Left hindlimb (tissue), 1 donor: ENCODE measurements around the gene RFESD.

Source experiments
- DNase-seq: peaks from one replicate; pipeline ENCODE4 v3.0.0-alpha.2; 2018

RFESD gene

DNA sequence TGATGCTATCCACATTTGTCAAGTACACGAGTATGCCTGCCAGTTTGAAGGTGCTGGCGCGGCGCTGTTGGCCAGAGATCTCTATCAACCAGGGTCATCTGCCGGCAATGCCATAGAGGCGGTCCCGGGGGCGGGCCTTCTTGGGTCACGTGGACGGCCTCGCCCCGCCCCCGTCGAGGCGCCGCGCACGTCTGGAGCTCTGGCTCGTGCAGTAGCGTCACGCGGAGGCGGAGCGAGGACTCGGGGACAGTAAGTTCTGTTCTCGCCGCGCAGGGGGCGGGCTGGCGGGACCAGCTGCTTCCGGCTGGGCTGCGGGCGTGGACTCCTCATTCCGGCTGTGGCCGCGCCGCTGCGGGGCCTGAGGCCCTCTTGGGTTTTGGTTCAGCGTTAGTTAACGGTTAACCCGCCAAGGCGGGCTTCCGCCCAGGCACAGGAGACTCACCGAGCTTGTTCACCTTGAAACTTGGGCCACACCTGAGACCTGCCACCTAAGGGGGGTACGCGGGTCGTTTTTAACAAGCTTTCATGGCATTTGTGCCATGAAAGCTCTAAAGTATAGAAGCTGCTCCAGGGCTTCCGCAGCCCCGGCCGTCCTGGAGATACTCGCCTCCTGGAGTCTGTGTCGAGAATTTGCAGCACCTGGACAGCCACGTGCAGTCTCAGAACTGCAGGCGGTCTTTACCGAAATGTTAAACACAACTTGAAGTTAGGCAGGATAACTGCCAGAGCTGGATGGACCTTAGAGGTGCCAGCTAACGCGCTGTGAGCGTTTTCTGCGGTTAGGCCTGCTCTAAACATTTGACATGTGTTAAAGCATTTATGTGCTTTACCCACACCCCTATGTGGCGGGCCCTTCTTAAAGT, at the start of gene RFESD:
RFESD (plus strand) TSS at position 209 of the 863 bp plus-strand sequence. CDS start 5,495 bp downstream, outside the sequence.
- DNase-seq = peak; percentile 97

DNA sequence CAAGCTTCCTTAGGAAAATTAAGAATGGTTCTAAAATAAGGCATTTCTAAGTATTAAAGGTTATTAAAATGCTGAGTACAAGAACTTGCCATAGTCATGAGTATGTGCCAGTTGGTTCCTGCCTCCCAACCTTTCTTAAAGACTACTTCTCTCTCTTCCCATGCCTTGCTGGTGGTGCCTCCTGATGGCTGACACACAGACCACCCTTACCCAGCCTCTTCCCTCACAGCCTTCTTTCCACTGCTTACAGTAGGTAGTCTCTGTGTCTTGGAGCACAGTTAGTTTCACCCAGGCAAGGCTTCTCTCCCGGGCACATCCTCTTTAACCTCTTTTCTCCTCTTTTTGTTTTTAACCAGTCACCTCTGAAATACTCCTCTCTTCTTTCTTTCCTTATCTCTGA, 47.3 kb upstream of the RFESD start:
- DNase-seq = no peak

GRCh38 chr5:95600557-95600956, 46.0 kb upstream of the RFESD start:
- no peak for DNase-seq

GRCh38 chr5:95605786-95606185, 40.8 kb upstream of the RFESD start:
- DNase-seq = no peak

- DNase-seq = no peak
These were observed 40.2 kb upstream of the RFESD start for GRCh38 chr5:95606419-95606818.

- no peak for DNase-seq
These were observed 36.9 kb upstream of the RFESD start for GRCh38 chr5:95609711-95610110.

GRCh38 chr5:95610546-95610945, 36.0 kb upstream of the RFESD start:
- no peak for DNase-seq

DNA sequence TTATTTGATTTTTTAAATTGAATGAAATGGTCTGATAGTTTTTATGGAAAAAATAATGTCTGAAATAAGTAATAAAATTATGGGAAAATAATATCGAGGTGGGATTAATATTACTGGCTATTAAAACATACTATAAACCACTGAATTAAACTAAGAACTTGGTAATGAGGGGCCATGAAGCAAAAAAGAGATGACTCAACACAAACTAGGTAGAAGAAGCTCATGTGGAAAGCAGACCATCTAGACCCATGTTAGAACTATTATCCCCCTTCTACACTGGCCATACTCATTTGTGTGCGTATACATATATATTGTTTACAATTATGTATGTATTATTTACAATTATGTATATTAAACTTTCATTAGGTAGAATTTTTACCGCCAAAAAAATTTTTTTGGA, 35.2 kb upstream of the RFESD start:
- no peak for DNase-seq

- no peak for DNase-seq
These were observed 33.1 kb upstream of the RFESD start for GRCh38 chr5:95613514-95613913.

DNA sequence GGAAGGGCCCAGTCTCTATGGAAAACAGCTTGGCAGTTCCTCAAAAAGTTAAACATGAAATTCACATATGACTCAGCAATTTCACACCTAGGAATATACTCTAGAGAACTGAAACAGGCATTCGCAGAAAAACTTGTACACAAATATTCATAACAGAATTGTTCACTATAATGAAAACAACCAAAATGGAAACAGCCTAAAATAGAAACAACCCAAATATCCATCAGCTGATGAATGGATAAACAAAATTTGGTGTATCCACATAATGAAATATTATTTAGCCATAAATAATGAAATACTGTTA, 31.5 kb upstream of the RFESD start:
- DNase-seq = no peak

- no peak for DNase-seq
These were observed 29.5 kb upstream of the RFESD start for GRCh38 chr5:95617057-95617456.

DNA sequence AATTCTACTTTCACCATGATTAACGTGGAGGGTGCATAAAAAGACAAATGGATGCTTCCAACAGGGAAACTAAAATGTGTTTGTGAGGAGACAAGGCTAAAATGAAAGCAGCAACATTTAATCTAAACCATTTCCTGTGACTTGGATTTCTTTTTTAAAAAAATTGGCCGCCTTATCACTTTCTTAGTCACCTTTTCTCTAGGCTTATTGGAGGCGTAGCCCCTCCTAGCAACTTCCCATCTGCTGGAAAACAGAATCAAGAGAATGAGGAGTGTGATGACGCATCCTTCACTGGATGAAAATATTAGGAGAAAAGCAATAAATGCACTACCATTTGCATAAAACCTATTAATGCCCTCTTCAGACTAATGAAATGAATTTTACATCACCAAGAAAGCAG, 27.5 kb upstream of the RFESD start:
- no peak for DNase-seq

GRCh38 chr5:95619514-95620029, 27.0 kb upstream of the RFESD start:
- DNase-seq = no peak

DNA sequence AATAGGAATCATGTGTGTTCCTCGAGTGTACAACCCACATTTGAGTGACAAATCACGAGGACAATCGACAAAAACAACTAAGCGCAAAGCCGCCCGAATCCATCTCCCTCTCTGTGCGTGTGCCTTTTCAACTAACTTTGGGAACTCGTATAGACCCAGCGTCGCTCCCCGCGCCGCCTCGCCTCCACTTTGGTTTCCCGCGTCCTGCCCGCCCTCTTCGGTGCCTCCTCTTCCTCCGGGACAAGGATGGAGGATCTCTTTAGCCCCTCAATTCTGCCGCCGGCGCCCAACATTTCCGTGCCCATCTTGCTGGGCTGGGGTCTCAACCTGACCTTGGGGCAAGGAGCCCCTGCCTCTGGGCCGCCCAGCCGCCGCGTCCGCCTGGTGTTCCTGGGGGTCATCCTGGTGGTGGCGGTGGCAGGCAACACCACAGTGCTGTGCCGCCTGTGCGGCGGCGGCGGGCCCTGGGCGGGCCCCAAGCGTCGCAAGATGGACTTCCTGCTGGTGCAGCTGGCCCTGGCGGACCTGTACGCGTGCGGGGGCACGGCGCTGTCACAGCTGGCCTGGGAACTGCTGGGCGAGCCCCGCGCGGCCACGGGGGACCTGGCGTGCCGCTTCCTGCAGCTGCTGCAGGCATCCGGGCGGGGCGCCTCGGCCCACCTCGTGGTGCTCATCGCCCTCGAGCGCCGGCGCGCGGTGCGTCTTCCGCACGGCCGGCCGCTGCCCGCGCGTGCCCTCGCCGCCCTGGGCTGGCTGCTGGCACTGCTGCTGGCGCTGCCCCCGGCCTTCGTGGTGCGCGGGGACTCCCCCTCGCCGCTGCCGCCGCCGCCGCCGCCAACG, 26.3 kb upstream of the RFESD start, which contains the start of gene GPR150:
GPR150 (plus strand) TSS at position 58 of the 840 bp plus-strand sequence; CDS start at position 247, 189 bp downstream.
- peak; percentile 74 for DNase-seq

DNA sequence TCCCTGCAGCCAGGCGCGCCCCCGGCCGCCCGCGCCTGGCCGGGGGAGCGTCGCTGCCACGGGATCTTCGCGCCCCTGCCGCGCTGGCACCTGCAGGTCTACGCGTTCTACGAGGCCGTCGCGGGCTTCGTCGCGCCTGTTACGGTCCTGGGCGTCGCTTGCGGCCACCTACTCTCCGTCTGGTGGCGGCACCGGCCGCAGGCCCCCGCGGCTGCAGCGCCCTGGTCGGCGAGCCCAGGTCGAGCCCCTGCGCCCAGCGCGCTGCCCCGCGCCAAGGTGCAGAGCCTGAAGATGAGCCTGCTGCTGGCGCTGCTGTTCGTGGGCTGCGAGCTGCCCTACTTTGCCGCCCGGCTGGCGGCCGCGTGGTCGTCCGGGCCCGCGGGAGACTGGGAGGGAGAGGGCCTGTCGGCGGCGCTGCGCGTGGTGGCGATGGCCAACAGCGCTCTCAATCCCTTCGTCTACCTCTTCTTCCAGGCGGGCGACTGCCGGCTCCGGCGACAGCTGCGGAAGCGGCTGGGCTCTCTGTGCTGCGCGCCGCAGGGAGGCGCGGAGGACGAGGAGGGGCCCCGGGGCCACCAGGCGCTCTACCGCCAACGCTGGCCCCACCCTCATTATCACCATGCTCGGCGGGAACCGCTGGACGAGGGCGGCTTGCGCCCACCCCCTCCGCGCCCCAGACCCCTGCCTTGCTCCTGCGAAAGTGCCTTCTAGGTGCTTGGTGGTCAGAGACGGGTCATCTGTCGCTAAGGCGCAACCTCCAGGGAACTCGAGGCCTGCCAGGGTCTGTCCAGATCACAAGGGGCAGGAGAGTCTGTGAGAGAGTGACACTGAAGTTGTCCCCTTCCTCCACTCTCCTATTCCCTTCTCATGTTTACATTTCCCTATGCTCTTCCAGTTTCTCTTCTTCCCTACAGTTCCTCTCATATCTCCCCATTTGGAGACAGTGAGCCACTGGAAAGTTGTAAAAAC, 25.4 kb upstream of the RFESD start:
- DNase-seq = peak; percentile 49

DNA sequence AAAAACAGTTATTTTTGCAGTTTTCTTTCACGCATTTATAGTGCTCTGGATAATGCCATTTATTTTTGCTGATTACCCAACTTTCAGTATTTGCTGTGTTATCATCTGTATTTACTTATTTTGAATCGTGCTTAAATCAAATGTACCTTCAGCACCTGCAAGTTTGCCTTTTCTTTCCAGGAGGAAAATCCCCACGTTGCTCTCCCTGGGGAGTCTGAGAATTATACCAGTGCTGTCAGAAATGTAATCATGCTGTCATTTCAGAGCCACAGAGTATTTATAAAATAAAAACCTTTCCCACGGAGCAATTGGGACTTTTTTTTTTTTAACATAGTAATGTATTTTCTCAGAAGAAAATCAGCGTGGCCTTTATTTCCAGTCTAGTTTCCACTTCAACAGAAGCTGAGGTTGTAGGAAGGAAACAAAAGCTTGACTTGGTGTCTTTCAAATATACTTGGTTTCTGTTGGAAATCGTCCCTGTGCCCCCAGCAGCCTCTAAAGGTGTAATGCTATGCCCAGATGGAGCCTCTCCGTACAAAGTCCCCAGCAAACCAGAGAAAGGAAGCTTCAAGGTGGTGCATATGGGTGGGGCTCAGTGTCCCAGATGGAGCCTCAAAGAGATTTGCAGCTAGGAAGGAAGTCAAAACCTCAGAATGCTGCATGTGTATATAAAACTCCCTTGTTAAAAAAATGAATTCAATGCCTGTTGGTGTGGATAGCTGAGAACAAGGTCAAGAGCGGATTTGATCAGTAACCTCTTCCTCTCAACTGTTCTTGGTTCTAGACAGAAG, 24.5 kb upstream of the RFESD start:
- DNase-seq = no peak

GRCh38 chr5:95623706-95624105, 22.9 kb upstream of the RFESD start:
- no peak for DNase-seq

DNA sequence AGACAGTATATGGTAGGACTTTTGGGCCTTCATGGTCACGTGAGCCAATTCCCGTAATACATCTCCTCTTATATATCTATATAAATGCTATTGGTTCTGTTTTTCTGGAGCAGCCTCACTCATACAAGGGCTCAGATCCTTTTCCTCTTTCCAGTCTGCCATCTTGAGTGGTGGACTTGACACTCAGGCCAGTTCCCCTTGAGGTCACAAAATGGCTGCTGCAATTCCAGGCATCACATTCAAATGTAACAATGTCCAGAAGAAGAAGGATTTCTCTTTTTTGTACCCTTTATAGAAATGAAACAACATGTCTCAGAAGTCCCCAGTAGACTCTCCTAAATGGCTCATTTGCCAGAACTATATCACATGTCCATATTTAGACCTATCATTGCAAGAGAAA, 22.2 kb upstream of the RFESD start:
- no peak for DNase-seq

DNA sequence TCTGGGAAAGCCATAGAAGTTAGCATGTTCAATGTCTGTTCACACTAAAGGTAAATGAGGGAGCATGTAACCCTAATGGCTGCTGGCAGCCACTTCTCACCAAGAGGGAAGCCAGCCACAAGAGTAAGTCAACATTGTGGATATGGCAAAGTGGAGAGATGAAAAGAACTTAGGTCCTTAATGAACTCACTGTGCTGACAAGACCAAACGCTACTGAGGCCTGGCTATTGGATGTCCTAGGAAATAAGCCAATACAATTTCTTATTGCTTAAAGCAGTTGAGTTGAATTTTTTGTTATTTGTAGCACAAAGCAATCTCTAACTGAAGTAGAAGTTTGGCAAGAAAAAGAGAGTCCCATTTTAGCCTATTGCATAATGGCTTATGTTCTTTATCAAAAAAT, 19.9 kb upstream of the RFESD start:
- DNase-seq = no peak

GRCh38 chr5:95627971-95628810, 18.4 kb upstream of the RFESD start:
- no peak for DNase-seq

GRCh38 chr5:95628933-95629332, 17.6 kb upstream of the RFESD start:
- no peak for DNase-seq
